Measurements from ENCODE around the gene GSTM1.

GRCh38 chr1:109730666-109731065 is 43.0 kb downstream of the GSTM1 start:
- TF ChIP-seq POLR2A (IDR thresholded peaks at IDR 0.05) (no peak), POLR2AphosphoS5 (IDR thresholded peaks at IDR 0.05) (no peak), EP300 (IDR thresholded peaks at IDR 0.05; ENCODE audit: low read depth) (no peak)
- TF ChIP-seq, protein P1, sequence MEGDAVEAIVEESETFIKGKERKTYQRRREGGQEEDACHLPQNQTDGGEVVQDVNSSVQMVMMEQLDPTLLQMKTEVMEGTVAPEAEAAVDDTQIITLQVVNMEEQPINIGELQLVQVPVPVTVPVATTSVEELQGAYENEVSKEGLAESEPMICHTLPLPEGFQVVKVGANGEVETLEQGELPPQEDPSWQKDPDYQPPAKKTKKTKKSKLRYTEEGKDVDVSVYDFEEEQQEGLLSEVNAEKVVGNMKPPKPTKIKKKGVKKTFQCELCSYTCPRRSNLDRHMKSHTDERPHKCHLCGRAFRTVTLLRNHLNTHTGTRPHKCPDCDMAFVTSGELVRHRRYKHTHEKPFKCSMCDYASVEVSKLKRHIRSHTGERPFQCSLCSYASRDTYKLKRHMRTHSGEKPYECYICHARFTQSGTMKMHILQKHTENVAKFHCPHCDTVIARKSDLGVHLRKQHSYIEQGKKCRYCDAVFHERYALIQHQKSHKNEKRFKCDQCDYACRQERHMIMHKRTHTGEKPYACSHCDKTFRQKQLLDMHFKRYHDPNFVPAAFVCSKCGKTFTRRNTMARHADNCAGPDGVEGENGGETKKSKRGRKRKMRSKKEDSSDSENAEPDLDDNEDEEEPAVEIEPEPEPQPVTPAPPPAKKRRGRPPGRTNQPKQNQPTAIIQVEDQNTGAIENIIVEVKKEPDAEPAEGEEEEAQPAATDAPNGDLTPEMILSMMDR (IDR thresholded peaks at IDR 0.05): no peak
